Neural progenitor cell (in vitro differentiated cells): ENCODE results near the gene ZBTB42. TPM values are rescaled to one million over a fixed set of nuclear protein-coding genes. Genes with fewer than 3 reads are reported as not detected.

Experiments
- DNase-seq: peaks from one replicate; pipeline ENCODE4 v3.0.0-alpha.2; 2016; ENCODE audit warnings: low spot score
- H2AFZ ChIP-seq: fragments of 200-600 bp; sonication (generic); replicated peaks from 2 replicates; pipeline ENCODE4 v1.6.1; 2016; ENCODE audit warnings: antibody characterized with exemption
- H3F3A ChIP-seq: fragments of 200-600 bp; sonication (generic); 2 replicates; pipeline ENCODE4 v1.6.1; 2016; ENCODE audit warnings: antibody characterized with exemption, low read depth
- H3K27ac ChIP-seq: fragments of 200-600 bp; sonication (generic); 2 replicates; pipeline ENCODE4 v1.5.1; 2016; ENCODE audit warnings: mild to moderate bottlenecking
- H3K27me3 ChIP-seq: fragments of 200-600 bp; sonication (generic); 2 replicates; pipeline ENCODE4 v1.6.1; 2016; ENCODE audit warnings: mild to moderate bottlenecking, moderate library complexity
- H3K36me3 ChIP-seq: fragments of 200-600 bp; sonication (generic); 2 replicates; pipeline ENCODE4 v1.5.1; 2016
- H3K4me1 ChIP-seq: fragments of 200-600 bp; sonication (generic); 2 replicates; pipeline ENCODE4 v1.6.1; 2016; ENCODE audit warnings: mixed run types
- H3K4me2 ChIP-seq: fragments of 200-600 bp; sonication (generic); 2 replicates; pipeline ENCODE4 v1.6.1; 2016
- H3K4me3 ChIP-seq: fragments of 200-600 bp; sonication (generic); 2 replicates; pipeline ENCODE4 v1.5.1; 2016
- H3K79me2 ChIP-seq: fragments of 200-600 bp; sonication (generic); 2 replicates; pipeline ENCODE4 v1.6.1; 2016; ENCODE audit warnings: low read depth
- H3K9ac ChIP-seq: fragments of 200-600 bp; sonication (generic); 2 replicates; pipeline ENCODE4 v1.6.1; 2016
- H3K9me3 ChIP-seq: fragments of 200-600 bp; sonication (generic); 2 replicates; pipeline ENCODE4 v1.5.1; 2016; ENCODE audit warnings: low read depth
- H4K20me1 ChIP-seq: fragments of 200-600 bp; sonication (generic); 2 replicates; pipeline ENCODE4 v1.6.1; 2016; ENCODE audit warnings: low read depth
- H3K27ac Mint-ChIP-seq: 3 replicates; pipeline ENCODE4 v1.8.0; 2021; ENCODE audit warnings: mixed read lengths
- H3K27me3 Mint-ChIP-seq: 2 replicates; pipeline ENCODE4 v1.8.0; 2022; ENCODE audit warnings: low read depth, mild to moderate bottlenecking, inconsistent platforms, moderate library complexity, mixed read lengths; ENCODE audit not compliant: insufficient read depth
- H3K36me3 Mint-ChIP-seq: 3 replicates; pipeline ENCODE4 v1.8.0; 2021; ENCODE audit warnings: mixed read lengths
- H3K4me1 Mint-ChIP-seq: 3 replicates; pipeline ENCODE4 v1.8.0; 2021; ENCODE audit warnings: mixed read lengths
- H3K4me3 Mint-ChIP-seq: 3 replicates; pipeline ENCODE4 v1.8.0; 2021; ENCODE audit warnings: mild to moderate bottlenecking, moderate library complexity, mixed read lengths
- H3K9me3 Mint-ChIP-seq: 3 replicates; pipeline ENCODE4 v1.8.0; 2020; ENCODE audit warnings: mixed read lengths
- EZH2 ChIP-seq: fragments of 200-600 bp; sonication (generic); IDR thresholded peaks from 2 replicates; pipeline ENCODE4 v1.6.1; 2017; ENCODE audit warnings: antibody characterized with exemption, mild to moderate bottlenecking, moderate library complexity
- EZH2phosphoT487 ChIP-seq: fragments of 200-600 bp; sonication (generic); IDR thresholded peaks from 2 replicates; pipeline ENCODE4 v1.6.1; 2017; ENCODE audit warnings: antibody characterized with exemption
- total RNA-seq: library from RNA; depleted of rRNA; stranded (reverse); fragments of >200 nt; gene quantifications from 2 replicates; pipeline ENCODE4 v1.2.3, GENCODE V29; 2015; ENCODE audit warnings: low replicate concordance
- TF ChIP-seq, protein P1 (sequence below): fragments of 200-600 bp; sonication (generic); IDR thresholded peaks from 2 replicates; pipeline ENCODE4 v1.5.1; 2017; ENCODE audit warnings: antibody characterized with exemption, mild to moderate bottlenecking

ZBTB42 gene
- total RNA-seq, 1 donor from 2014 or later = 0.41 TPM

DNA sequence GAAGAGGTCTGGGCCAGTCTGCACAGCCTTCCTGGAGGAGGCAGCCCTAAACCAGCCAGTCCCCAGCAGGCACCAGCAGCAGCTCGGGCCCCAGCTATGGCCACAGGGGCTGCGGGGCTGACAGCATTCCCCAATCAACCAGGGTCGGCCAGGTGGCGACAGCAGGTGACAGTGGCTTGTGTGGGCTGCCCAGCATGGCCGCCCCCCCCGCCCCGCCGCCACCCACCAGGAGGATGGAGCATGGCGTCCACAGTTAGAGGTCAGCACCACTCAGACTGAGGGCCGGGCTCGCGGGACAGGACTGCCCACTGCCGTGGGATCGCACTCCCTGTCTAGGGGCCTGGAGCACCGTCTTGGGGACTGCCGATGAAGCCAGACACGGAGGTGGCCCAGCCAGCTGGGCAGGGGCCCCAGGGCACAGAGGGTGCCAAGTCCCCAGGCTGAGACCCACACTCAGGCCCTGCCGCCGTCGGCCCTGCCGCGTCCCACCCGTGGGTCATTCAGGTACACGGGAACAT is 20.3 kb upstream of the ZBTB42 start:
- Histone ChIP-seq H4K20me1 (peaks cover 25% of the 10 kb centered on the region), H3K79me2 (no peaks in the 10 kb centered on the region), H3K27me3 (no peaks in the 10 kb centered on the region), H3K27ac (no peak overlapping the region), H2AFZ (no peak overlapping the region), H3F3A (no peaks in the 10 kb centered on the region), H3K9ac (no peak overlapping the region), H3K4me3 (no peak overlapping the region), H3K36me3 (no peaks in the 10 kb centered on the region), H3K4me2 (no peak overlapping the region), H3K9me3 (no peaks in the 10 kb centered on the region), H3K4me1 (no peaks in the 10 kb centered on the region)
- Mint-ChIP-seq H3K4me3 (no peak overlapping the region), H3K27ac (no peak overlapping the region), H3K36me3 (peaks cover 7% of the 10 kb centered on the region), H3K4me1 (peaks cover 11% of the 10 kb centered on the region), H3K27me3 (peaks cover 2% of the 10 kb centered on the region), H3K9me3 (no peaks in the 10 kb centered on the region)
- DNase-seq = no peak
- TF ChIP-seq, protein P1, sequence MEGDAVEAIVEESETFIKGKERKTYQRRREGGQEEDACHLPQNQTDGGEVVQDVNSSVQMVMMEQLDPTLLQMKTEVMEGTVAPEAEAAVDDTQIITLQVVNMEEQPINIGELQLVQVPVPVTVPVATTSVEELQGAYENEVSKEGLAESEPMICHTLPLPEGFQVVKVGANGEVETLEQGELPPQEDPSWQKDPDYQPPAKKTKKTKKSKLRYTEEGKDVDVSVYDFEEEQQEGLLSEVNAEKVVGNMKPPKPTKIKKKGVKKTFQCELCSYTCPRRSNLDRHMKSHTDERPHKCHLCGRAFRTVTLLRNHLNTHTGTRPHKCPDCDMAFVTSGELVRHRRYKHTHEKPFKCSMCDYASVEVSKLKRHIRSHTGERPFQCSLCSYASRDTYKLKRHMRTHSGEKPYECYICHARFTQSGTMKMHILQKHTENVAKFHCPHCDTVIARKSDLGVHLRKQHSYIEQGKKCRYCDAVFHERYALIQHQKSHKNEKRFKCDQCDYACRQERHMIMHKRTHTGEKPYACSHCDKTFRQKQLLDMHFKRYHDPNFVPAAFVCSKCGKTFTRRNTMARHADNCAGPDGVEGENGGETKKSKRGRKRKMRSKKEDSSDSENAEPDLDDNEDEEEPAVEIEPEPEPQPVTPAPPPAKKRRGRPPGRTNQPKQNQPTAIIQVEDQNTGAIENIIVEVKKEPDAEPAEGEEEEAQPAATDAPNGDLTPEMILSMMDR = no peak
- TF ChIP-seq EZH2 (no peak), EZH2phosphoT487 (no peak)

DNA sequence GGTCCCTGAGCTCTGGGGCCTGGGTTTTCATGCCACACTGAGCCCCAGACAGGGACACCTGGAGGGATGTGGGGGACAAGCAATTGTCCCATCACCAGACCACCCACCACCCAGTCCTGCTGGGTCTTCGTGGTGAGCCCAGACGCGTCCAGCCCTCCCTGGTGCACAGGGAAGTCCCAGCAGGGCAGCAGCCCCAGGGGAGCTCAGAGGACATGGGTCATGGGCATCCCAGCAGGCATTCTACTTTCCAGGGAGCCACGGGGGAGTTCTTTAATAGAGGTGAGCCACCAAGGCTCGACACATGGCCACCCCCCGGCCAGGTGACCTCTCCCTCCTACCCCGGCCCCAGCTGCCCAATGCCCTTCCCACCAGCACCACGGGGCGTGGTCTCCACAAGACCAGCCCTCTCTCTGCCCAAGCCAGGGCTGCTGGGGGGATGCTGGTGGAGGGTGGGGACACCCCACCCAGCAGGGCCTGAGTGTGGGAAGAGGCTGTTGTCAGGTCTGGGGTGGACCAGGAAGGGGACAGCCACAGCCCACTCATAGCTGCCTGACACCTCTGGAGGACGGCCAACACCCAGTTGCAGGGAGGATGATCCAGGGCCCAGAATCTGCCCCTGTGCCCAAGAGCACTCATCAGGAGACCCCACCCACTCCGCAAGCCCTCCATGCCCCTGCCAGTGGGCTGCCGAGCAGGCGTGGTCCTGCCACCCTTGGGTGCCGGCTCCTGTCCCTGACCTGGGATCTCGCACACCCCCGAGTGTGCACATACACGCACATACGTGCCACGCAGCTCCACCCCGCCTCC is 19.4 kb upstream of the ZBTB42 start:
- peaks cover 31% of the 10 kb centered on the region for H4K20me1 ChIP-seq
- no peaks in the 10 kb centered on the region for H3K9me3 ChIP-seq
- no peaks in the 10 kb centered on the region for H3K36me3 ChIP-seq
- H3K4me3 ChIP-seq = no peak overlapping the region
- Mint-ChIP-seq H3K9me3 (no peaks in the 10 kb centered on the region), H3K4me1 (peaks cover 11% of the 10 kb centered on the region), H3K27me3 (no peaks in the 10 kb centered on the region), H3K27ac (no peak overlapping the region), H3K36me3 (peaks cover 7% of the 10 kb centered on the region), H3K4me3 (no peak overlapping the region)
- H2AFZ ChIP-seq = no peak overlapping the region
- H3K27ac ChIP-seq = no peak overlapping the region
- no peaks in the 10 kb centered on the region for H3F3A ChIP-seq
- H3K9ac ChIP-seq = no peak overlapping the region
- no peak overlapping the region for H3K4me2 ChIP-seq
- no peaks in the 10 kb centered on the region for H3K27me3 ChIP-seq
- TF ChIP-seq, protein P1 = no peak
- no peak for TF ChIP-seq EZH2phosphoT487
- no peak for TF ChIP-seq EZH2
- no peaks in the 10 kb centered on the region for H3K4me1 ChIP-seq
- H3K79me2 ChIP-seq = no peaks in the 10 kb centered on the region
- no peak for DNase-seq

DNA sequence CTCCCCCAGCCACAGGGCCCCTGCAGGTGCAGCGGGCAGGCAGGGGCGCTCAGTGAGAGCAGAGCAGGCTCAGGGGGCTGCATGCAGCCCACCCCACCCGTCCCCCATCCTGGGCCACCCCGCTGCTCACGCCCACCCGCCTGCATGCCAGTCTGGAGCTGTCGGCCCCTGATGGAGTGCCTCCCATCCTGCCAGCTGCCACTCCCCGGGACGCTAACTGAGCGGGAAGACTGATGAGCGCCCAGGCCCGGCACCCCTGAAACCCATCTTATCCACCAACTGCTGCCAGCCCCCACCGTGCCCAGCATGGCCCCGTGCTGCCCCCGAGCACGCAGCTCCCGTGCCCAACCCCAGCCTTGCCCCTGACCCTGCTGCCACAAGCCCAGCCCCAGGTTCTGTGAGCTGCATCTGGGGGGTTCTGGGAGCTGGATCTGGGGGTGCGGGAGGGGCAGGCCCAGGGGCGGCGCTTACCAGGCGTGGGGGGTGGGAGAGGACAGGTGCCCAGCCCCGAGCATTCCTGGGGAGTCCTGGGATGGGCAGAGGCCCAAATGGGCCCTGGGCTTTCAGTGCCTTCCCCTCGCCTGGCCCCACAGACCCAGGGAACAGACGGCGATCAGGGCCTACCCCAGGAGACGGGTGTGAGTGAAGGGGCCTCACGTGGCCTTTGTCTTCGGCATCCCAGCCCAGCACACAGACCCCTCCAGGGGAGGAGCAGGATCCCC is 18.7 kb upstream of the ZBTB42 start:
- no peak overlapping the region for H3K9ac ChIP-seq
- peaks cover 4% of the 10 kb centered on the region for H3K36me3 Mint-ChIP-seq
- H3K27me3 Mint-ChIP-seq = no peaks in the 10 kb centered on the region
- H3K4me3 ChIP-seq = no peak overlapping the region
- DNase-seq = no peak
- no peaks in the 10 kb centered on the region for H3K27me3 ChIP-seq
- no peak overlapping the region for H3K4me3 Mint-ChIP-seq
- no peak overlapping the region for H3K27ac ChIP-seq
- H3K9me3 Mint-ChIP-seq = no peaks in the 10 kb centered on the region
- H3K4me2 ChIP-seq = no peak overlapping the region
- H3K36me3 ChIP-seq = no peaks in the 10 kb centered on the region
- no peak overlapping the region for H2AFZ ChIP-seq
- H3F3A ChIP-seq = no peaks in the 10 kb centered on the region
- H3K4me1 ChIP-seq = no peaks in the 10 kb centered on the region
- peaks cover 9% of the 10 kb centered on the region for H3K4me1 Mint-ChIP-seq
- H3K9me3 ChIP-seq = no peaks in the 10 kb centered on the region
- peaks cover 39% of the 10 kb centered on the region for H4K20me1 ChIP-seq
- no peaks in the 10 kb centered on the region for H3K79me2 ChIP-seq
- TF ChIP-seq EZH2 (no peak), EZH2phosphoT487 (no peak)
- TF ChIP-seq, protein P1 = no peak
- H3K27ac Mint-ChIP-seq = no peak overlapping the region
